ENCODE data around the gene DOK6. TPM values are rescaled to one million over a fixed set of nuclear protein-coding genes. Genes with fewer than 3 reads are reported as not detected.

The DOK6 gene
- total RNA-seq, 1 donor from 2014 or later: 8.9 TPM

GRCh38 chr18:69523582-69523981, 122.9 kb downstream of the DOK6 start:
- Mint-ChIP-seq H3K27ac (ENCODE audit: unreplicated experiment) (no peak overlapping the region), H3K36me3 (ENCODE audit: low read depth) (no peaks in the 10 kb centered on the region), H3K9me3 (ENCODE audit: low read depth) (no peaks in the 10 kb centered on the region), H3K4me1 (ENCODE audit: low read depth) (peaks cover 5% of the 10 kb centered on the region), H3K27me3 (ENCODE audit: low read depth) (no peaks in the 10 kb centered on the region), H3K4me3 (ENCODE audit: unreplicated experiment) (no peak overlapping the region)
- no peak for TF ChIP-seq CTCF (IDR thresholded peaks at IDR 0.05)
- no peak for DNase-seq (ENCODE audit: low spot score)

GRCh38 chr18:69528435-69528834, 127.7 kb downstream of the DOK6 start:
- no peak for DNase-seq (ENCODE audit: low spot score)
- no peak overlapping the region for H3K27ac Mint-ChIP-seq (ENCODE audit: unreplicated experiment)
- no peak overlapping the region for H3K4me3 Mint-ChIP-seq (ENCODE audit: unreplicated experiment)
- H3K36me3 Mint-ChIP-seq (ENCODE audit: low read depth): no peaks in the 10 kb centered on the region
- peaks cover 14% of the 10 kb centered on the region for H3K4me1 Mint-ChIP-seq (ENCODE audit: low read depth)
- TF ChIP-seq CTCF (IDR thresholded peaks at IDR 0.05): no peak
- H3K27me3 Mint-ChIP-seq (ENCODE audit: low read depth): no peaks in the 10 kb centered on the region
- peaks cover 7% of the 10 kb centered on the region for H3K9me3 Mint-ChIP-seq (ENCODE audit: low read depth)

- peaks cover 14% of the 10 kb centered on the region for H3K4me1 Mint-ChIP-seq (ENCODE audit: low read depth)
Observed at GRCh38 chr18:69529151-69529550, 128.5 kb downstream of the DOK6 start.

GRCh38 chr18:69531973-69532372, 131.3 kb downstream of the DOK6 start:
- H3K4me1 Mint-ChIP-seq (ENCODE audit: low read depth): peaks cover 14% of the 10 kb centered on the region
- TF ChIP-seq CTCF (IDR thresholded peaks at IDR 0.05): no peak
- no peak for DNase-seq (ENCODE audit: low spot score)
- H3K4me3 Mint-ChIP-seq (ENCODE audit: unreplicated experiment): no peak overlapping the region
- H3K27ac Mint-ChIP-seq (ENCODE audit: unreplicated experiment): no peak overlapping the region
- peaks cover 7% of the 10 kb centered on the region for H3K9me3 Mint-ChIP-seq (ENCODE audit: low read depth)
- no peaks in the 10 kb centered on the region for H3K27me3 Mint-ChIP-seq (ENCODE audit: low read depth)
- H3K36me3 Mint-ChIP-seq (ENCODE audit: low read depth): no peaks in the 10 kb centered on the region

More at GRCh38 chr18:69529151-69529550, 128.5 kb downstream of the DOK6 start:
- H3K36me3 Mint-ChIP-seq (ENCODE audit: low read depth): no peaks in the 10 kb centered on the region
- DNase-seq (ENCODE audit: low spot score): no peak
- H3K9me3 Mint-ChIP-seq (ENCODE audit: low read depth): peaks cover 7% of the 10 kb centered on the region
- no peak overlapping the region for H3K27ac Mint-ChIP-seq (ENCODE audit: unreplicated experiment)
- TF ChIP-seq CTCF (IDR thresholded peaks at IDR 0.05): no peak
- no peaks in the 10 kb centered on the region for H3K27me3 Mint-ChIP-seq (ENCODE audit: low read depth)
- no peak overlapping the region for H3K4me3 Mint-ChIP-seq (ENCODE audit: unreplicated experiment)

- H3K9me3 Mint-ChIP-seq (ENCODE audit: low read depth): no peaks in the 10 kb centered on the region
- no peak for DNase-seq (ENCODE audit: low spot score)
- H3K27me3 Mint-ChIP-seq (ENCODE audit: low read depth): no peaks in the 10 kb centered on the region
- no peak for TF ChIP-seq CTCF (IDR thresholded peaks at IDR 0.05)
- H3K4me3 Mint-ChIP-seq (ENCODE audit: unreplicated experiment): no peak overlapping the region
- no peaks in the 10 kb centered on the region for H3K36me3 Mint-ChIP-seq (ENCODE audit: low read depth)
- peaks cover 9% of the 10 kb centered on the region for H3K4me1 Mint-ChIP-seq (ENCODE audit: low read depth)
- no peak overlapping the region for H3K27ac Mint-ChIP-seq (ENCODE audit: unreplicated experiment)
Observed at GRCh38 chr18:69537183-69537582, 136.5 kb downstream of the DOK6 start.

Data from chondrocyte (in vitro differentiated cells).